Nephron (organoid): ENCODE results near the gene MAMLD1.

Source experiments
- H3K27ac Mint-ChIP-seq, 3 experiments: 2 replicates each; pipeline ENCODE4 v1.8.0; 2020; ENCODE audit warnings: mixed read lengths in 3 of 3, mild to moderate bottlenecking in 2 of 3, moderate library complexity in 1 of 3
- H3K27me3 Mint-ChIP-seq: 2 replicates; pipeline ENCODE4 v1.8.0; 2021; ENCODE audit warnings: low read depth, mild to moderate bottlenecking, moderate library complexity, mixed read lengths
- H3K36me3 Mint-ChIP-seq: 2 replicates; pipeline ENCODE4 v1.8.0; 2020; ENCODE audit warnings: low read depth, mixed read lengths
- H3K4me1 Mint-ChIP-seq: 2 replicates; pipeline ENCODE4 v1.8.0; 2020; ENCODE audit warnings: mixed read lengths
- H3K4me3 Mint-ChIP-seq, 3 experiments: 2 replicates each; pipeline ENCODE4 v1.8.0; 2020; ENCODE audit warnings: mild to moderate bottlenecking in 3 of 3, mixed read lengths in 3 of 3, moderate library complexity in 2 of 3
- H3K9me3 Mint-ChIP-seq: 2 replicates; pipeline ENCODE4 v1.8.0; 2020; ENCODE audit warnings: mixed read lengths
- TF ChIP-seq, protein P1 (sequence below), 3 experiments: fragments of 200-600 bp; sonication (generic); IDR thresholded peaks; one replicate each; pipeline ENCODE4 v1.5.0; 2021; ENCODE audit warnings: antibody characterized with exemption in 3 of 3; ENCODE audit not compliant: unreplicated experiment in 3 of 3

MAMLD1 gene

DNA sequence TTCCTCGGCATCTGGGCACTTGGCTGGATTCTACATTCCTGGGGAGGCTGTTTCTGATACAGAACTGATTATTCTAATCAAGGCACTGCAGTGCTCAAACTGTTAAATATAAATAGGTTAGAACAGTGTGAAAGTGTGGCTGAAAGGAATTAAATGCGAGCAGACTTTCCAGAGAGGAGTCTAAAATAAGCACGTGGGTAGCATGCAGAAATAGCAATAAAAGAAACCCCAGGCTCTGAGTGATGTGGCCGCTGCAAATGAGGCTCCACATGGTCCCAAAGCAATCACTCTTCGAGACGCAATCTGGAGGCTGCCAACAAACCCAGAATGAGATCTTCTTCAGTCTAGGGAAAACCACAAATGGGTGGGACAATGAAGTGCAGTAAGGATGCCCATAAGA lies 174.7 kb downstream of the MAMLD1 start:
- no peak overlapping the region for H3K4me3 Mint-ChIP-seq
- TF ChIP-seq, protein P1, sequence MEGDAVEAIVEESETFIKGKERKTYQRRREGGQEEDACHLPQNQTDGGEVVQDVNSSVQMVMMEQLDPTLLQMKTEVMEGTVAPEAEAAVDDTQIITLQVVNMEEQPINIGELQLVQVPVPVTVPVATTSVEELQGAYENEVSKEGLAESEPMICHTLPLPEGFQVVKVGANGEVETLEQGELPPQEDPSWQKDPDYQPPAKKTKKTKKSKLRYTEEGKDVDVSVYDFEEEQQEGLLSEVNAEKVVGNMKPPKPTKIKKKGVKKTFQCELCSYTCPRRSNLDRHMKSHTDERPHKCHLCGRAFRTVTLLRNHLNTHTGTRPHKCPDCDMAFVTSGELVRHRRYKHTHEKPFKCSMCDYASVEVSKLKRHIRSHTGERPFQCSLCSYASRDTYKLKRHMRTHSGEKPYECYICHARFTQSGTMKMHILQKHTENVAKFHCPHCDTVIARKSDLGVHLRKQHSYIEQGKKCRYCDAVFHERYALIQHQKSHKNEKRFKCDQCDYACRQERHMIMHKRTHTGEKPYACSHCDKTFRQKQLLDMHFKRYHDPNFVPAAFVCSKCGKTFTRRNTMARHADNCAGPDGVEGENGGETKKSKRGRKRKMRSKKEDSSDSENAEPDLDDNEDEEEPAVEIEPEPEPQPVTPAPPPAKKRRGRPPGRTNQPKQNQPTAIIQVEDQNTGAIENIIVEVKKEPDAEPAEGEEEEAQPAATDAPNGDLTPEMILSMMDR (IDR thresholded peaks at IDR 0.05; ENCODE audit: unreplicated experiment in 3 of 3) = no peak
- H3K9me3 Mint-ChIP-seq = peaks cover 34% of the 10 kb centered on the region
- no peak overlapping the region for H3K27ac Mint-ChIP-seq
- no peaks in the 10 kb centered on the region for H3K36me3 Mint-ChIP-seq
- no peaks in the 10 kb centered on the region for H3K4me1 Mint-ChIP-seq
- H3K27me3 Mint-ChIP-seq = peaks cover 3% of the 10 kb centered on the region

DNA sequence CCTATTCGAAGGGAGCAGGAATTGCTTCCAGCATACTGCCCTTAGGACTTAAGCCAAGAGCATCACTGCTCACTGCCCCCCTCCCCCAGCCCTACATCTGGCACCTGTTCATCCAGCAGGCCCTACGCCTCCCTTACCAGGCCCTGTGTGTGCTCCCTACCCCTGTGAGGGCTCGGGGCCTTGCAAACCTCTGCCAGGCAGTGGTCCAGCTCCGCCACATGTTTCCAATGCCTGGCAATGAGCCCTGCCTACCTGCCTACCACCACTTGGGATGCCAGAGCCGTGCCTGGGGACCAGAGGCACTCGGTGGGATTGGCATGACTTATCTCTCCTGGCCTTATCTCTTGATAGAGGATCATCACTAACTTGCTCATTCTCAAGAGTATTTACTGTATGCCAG lies 177.8 kb downstream of the MAMLD1 start:
- TF ChIP-seq, protein P1 (IDR thresholded peaks at IDR 0.05; ENCODE audit: unreplicated experiment in 3 of 3) = no peak
- peaks cover 18% of the 10 kb centered on the region for H3K9me3 Mint-ChIP-seq

DNA sequence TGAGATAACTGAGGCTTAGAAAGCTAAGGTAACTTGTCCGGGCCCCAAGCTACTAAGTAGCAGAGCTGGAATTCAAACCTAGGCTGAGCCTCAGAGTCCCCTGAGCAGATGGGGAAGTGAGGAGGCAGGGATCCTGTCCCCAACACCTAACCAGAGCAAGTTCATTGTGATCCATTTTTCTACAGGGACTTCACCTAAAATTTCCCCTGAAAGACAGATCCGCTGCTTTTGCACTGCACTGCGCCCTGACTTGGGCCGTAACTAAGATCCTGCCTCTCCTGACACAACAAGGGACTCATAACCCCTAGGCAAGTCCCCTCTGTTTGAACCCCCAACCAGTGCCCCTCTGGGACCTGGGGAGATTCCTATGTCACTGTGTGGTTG lies 179.7 kb downstream of the MAMLD1 start:
- H3K27me3 Mint-ChIP-seq = peaks cover 3% of the 10 kb centered on the region
- peaks cover 16% of the 10 kb centered on the region for H3K4me1 Mint-ChIP-seq

More for the DNA sequence above, 177.8 kb downstream of the MAMLD1 start:
- H3K27me3 Mint-ChIP-seq = no peaks in the 10 kb centered on the region
- peaks cover 4% of the 10 kb centered on the region for H3K4me1 Mint-ChIP-seq
- H3K27ac Mint-ChIP-seq = no peak overlapping the region
- no peaks in the 10 kb centered on the region for H3K36me3 Mint-ChIP-seq
- no peak overlapping the region for H3K4me3 Mint-ChIP-seq

DNA sequence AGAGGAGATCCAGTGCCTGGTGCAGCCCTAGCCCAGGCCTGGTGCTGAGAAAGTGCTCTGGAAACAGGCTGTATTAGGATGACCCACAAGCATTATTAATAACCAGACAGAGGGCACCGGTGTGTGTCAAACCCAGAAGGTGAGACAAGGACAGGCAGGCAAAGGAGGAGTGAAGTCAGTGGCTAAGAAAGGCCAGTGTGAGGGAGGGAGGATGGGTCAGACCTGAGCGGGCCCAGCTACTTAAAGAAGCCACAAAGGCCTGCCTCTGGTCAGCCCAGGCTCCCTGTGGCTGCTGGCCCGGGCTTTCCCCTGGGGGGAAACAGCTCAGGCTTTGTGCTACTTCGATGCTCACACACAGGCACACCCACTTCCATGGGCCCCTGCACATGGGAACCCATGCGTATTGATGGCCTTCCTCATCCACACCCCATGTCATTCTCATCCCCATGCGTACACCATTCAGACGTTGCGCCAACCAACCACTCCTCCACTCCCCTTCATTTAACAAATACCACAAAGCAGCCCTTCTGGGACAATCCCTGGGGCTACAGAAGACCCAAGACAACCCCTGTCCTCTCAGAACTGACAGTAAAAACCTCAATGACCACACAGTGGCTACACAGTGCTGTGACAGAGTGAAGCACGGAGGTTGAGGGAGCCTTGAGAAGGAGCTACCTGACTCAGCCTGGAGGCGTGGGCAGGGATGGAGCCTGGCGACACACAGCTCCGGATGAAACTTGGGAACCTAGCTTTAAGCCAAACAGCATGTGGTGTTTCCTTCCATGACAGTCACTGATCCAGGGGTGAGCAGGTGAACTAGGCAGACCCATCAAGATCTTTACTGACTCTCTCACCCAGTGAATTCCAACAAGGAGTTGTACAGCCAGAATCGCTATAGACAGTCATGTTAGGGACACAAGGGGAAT lies 180.4 kb downstream of the MAMLD1 start:
- TF ChIP-seq, protein P1 (IDR thresholded peaks at IDR 0.05; ENCODE audit: unreplicated experiment in 3 of 3) = no peak
- H3K4me1 Mint-ChIP-seq = peaks cover 20% of the 10 kb centered on the region
- H3K9me3 Mint-ChIP-seq = peaks cover 6% of the 10 kb centered on the region
- peaks cover 3% of the 10 kb centered on the region for H3K27me3 Mint-ChIP-seq
- H3K36me3 Mint-ChIP-seq = no peaks in the 10 kb centered on the region
- no peak overlapping the region for H3K27ac Mint-ChIP-seq
- no peak overlapping the region for H3K4me3 Mint-ChIP-seq

More for the DNA sequence above, 179.7 kb downstream of the MAMLD1 start:
- TF ChIP-seq, protein P1 (IDR thresholded peaks at IDR 0.05; ENCODE audit: unreplicated experiment in 3 of 3) = no peak
- Mint-ChIP-seq H3K36me3 (no peaks in the 10 kb centered on the region), H3K27ac (no peak overlapping the region), H3K4me3 (no peak overlapping the region), H3K9me3 (peaks cover 11% of the 10 kb centered on the region)

DNA sequence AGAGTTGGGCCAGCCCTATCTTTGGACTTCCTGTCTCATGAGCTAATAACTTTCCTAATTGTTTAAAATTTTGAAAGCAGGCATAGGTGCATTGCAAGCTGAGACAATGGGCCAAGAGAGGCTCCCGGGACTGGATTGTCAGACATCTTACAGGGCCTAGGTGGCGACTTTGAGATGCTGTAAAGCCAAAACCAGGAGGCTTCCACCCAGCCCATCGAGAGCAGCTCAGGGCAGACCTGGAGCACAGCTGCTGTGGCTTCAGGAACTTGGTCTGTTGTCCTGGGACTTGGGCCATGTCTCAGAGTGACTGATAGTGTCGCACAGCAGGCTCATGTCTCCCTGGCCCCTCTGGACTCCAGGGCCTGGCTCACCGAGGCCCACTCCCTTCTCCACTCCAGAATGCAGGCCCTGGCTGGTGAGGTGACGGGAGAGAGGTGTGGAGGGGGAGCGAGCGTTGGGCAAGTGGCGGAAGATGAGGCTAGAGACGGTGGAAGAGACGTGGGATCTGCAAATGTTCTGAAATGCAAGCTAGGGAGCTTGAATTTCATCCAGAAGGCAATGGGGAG lies 181.2 kb downstream of the MAMLD1 start:
- Mint-ChIP-seq H3K4me1 (peaks cover 20% of the 10 kb centered on the region), H3K36me3 (no peaks in the 10 kb centered on the region), H3K27me3 (peaks cover 3% of the 10 kb centered on the region), H3K27ac (no peak overlapping the region), H3K4me3 (peak overlapping the region in 1 of 3 experiments; percentile 30), H3K9me3 (peaks cover 9% of the 10 kb centered on the region)
- TF ChIP-seq, protein P1 (IDR thresholded peaks at IDR 0.05; ENCODE audit: unreplicated experiment in 3 of 3) = no peak
